Erythroblast (primary cell): ENCODE data around the gene DHRS7B.

Experiments
- GATA1 ChIP-seq: IDR thresholded peaks from 2 replicates; pipeline ENCODE4 v1.6.1; 2011; ENCODE audit warnings: low read depth, mild to moderate bottlenecking, control low read depth, low read length, moderate library complexity
- POLR2A ChIP-seq: IDR thresholded peaks from 2 replicates; pipeline ENCODE4 v1.6.1; 2011; ENCODE audit warnings: mild to moderate bottlenecking, low read length

DNA sequence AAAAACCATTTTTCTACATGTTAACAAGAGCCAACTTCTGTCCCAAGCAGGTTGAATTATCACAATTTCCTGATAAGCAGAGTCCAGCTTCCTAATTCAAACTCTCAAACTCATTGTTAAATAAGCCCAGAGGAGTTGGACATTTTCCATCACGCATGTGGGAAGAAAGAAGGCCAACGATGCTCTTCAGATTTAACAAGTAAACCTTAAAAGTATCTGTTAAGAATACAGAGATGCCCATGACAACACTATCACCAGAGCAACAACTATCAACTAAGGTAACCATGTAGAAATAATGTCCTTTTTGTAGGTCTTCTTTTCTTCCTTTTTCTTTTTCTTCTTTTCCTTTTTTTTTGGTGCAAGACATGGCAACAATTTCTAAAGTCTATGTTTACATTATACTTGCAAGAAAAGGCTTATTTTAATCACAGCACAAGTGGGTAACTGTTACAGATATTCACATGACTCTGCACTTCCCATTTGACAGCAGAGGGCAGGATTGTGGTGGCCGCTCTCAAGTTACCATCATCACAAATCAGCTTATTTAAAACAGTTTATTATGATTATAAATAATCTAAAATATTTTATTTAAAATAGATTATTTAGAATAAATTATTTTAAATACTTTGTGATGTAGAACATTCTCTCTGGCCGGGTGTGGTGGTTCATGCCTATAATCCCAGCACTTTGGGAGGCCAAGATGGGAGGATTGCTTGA is 35.7 kb upstream of the DHRS7B start:
- TF ChIP-seq POLR2A (no peak), GATA1 (no peak)
